ENCODE measurements around the gene SH3GL1. TPM values are rescaled to one million over a fixed set of nuclear protein-coding genes. Genes with fewer than 3 reads are reported as not detected.

Gene SH3GL1
- total and polyA plus RNA-seq, 11 donors: 14.4 to 43.6 (median 22.2) TPM

GRCh38 chr19:4342314-4342614 is 58.1 kb downstream of the SH3GL1 start:
- ATAC-seq: peak; percentile 4 to 23 (median 16)
- no peak for DNase-seq
- 1 to 3% (median 2%) methylated on average over 8 to 10 of the region's 10 CpGs for WGBS, 4 donors
- Histone ChIP-seq H3K27ac (peak overlapping the region; percentile 68 to 97 (median 91)), H3K36me3 (peaks cover 0 to 9% (median 3%) of the 10 kb centered on the region in 9 donors), H3K27me3 (no peaks in the 10 kb centered on the region), H3K4me3 (peak overlapping the region; percentile 38 to 100 (median 76)), H3K4me1 (peaks cover 0 to 30% (median 17%) of the 10 kb centered on the region in 12 donors), H3K9me3 (no peaks in the 10 kb centered on the region)
- no peak for TF ChIP-seq POLR2A (IDR thresholded peaks at IDR 0.05)
- TF ChIP-seq CTCF (IDR thresholded peaks at IDR 0.05): no peak
- intact Hi-C loops (cut with DNase I): loop anchor here in 5 of 10 donors (1.0 to 5.0 kb wide), 7 partner anchors 33 to 95 kb away; partner anchors contain the start of genes SH3GL1 (in 2 of the 5), YJU2 (in 2 of the 5) and CHAF1A (in 1 of the 5)

GRCh38 chr19:4338441-4339355 is 61.6 kb downstream of the SH3GL1 start, which contains the start of gene STAP2:
STAP2 (minus strand) TSS chr19:4338827; CDS start chr19:4338753, 74 bp downstream.
- H3K27me3 ChIP-seq: no peaks in the 10 kb centered on the region
- H3K27ac ChIP-seq: peak within 1 kb of the TSS in 11 of 12 donors; percentile 4 to 68 (median 53)
- ATAC-seq: no peak
- H3K4me1 ChIP-seq: peaks cover 0 to 23% (median 11%) of the 10 kb centered on the region in 12 donors
- no peak for DNase-seq
- H3K36me3 ChIP-seq: no peaks in the 10 kb centered on the region
- intact Hi-C loops (cut with DNase I): no loop called here
- H3K9me3 ChIP-seq: no peaks in the 10 kb centered on the region
- TF ChIP-seq CTCF (IDR thresholded peaks at IDR 0.05) (no peak), POLR2A (IDR thresholded peaks at IDR 0.05) (no peak)
- WGBS, 4 donors: 48 to 55% (median 51%) methylated on average over 22 to 27 of the region's 27 CpGs
- peak within 1 kb of the TSS in 11 of 12 donors; percentile 10 to 61 (median 49) for H3K4me3 ChIP-seq

GRCh38 chr19:4337906-4338440 is 62.4 kb downstream of the SH3GL1 start:
- no peaks in the 10 kb centered on the region for H3K27me3 ChIP-seq

More at GRCh38 chr19:4337906-4338440, 62.4 kb downstream of the SH3GL1 start:
- Histone ChIP-seq H3K36me3 (no peaks in the 10 kb centered on the region), H3K9me3 (no peaks in the 10 kb centered on the region), H3K4me3 (peak overlapping the region in 11 of 12 donors; percentile 10 to 61 (median 49)), H3K4me1 (peaks cover 0 to 23% (median 11%) of the 10 kb centered on the region in 12 donors), H3K27ac (peak overlapping the region in 10 of 12 donors; percentile 4 to 68 (median 44))
- WGBS, 4 donors: 9 to 20% (median 10%) methylated on average over 14 of the region's 14 CpGs
- no peak for DNase-seq
- intact Hi-C loops (cut with DNase I): no loop called here
- no peak for ATAC-seq
- TF ChIP-seq POLR2A (IDR thresholded peaks at IDR 0.05) (no peak), CTCF (IDR thresholded peaks at IDR 0.05) (no peak)
